GM19239 (cell line): ENCODE results near the gene PRKAR2A.
"Not testable (repeated sequence)": the region's sequence is repeated elsewhere in the genome, so short reads cannot be mapped to it uniquely, and the experiment has no call there.

Experiments
- DNase-seq: peaks from one replicate; pipeline ENCODE4 v3.0.0; 2011; ENCODE audit warnings: low spot score; ENCODE audit not compliant: insufficient read length
- FAIRE-seq: peaks from 2 replicates; lab custom pipeline; 2011; peaks lifted over from hg19 to GRCh38; lab: Jason Lieb, UNC

Gene PRKAR2A

DNA sequence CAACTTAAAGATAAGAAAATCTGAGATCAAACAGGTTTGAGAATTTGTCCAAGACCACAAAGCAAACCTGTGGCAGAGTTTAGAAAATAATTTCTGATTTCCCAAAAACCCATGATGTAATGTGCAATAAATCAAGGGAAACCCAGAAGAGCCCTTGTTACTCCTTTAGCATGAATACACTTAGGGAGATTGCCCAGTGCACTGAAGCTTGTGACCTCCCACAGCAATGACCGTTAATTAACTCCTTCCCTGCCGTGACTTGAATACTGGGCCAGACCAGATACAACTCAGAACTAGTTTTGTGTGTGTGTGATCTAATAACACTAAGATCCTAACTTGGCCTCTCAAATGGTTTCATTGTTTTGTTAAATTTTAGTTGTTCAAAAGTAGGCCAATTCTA, 2.5 kb downstream of the PRKAR2A start:
- no peak for DNase-seq
- FAIRE-seq = no peak

GRCh38 chr3:48837163-48837562, 10.5 kb downstream of the PRKAR2A start:
- peak; percentile 44 for FAIRE-seq
- DNase-seq = no peak

DNA sequence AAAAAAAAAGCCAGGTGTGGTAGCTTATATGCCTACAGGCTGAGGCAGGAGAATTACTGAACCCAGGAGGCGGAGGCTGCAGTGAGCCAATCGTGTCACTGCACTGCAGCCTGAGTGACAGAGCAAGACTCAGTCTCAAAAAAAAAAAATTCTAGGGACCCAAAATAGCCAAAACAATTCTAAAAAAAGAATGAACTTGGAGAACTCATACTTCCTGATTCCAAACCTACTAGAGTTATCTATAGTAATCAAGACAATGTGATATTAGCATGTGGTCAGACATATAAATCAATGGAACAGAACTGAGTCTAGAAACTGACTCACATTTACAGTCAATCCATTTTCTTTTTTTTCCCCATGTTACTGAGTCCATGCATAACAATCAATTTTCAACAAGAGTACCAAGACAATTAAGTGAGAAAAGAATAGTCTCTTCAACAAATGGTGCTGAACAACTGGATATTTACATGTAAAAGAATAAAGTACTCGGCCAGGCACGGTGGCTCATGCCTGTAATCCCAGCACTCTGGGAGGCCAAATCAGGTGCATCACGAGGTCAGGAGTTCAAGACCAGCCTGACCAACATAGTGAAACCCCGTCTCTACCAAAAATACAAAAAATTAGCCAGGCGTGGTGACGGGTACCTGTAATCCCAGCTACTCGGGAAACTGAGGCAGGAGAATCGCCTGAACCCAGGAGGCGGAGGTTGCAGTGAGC, 11.9 kb downstream of the PRKAR2A start:
- DNase-seq (no peak), FAIRE-seq (no peak)

GRCh38 chr3:48832684-48833083, 15.0 kb downstream of the PRKAR2A start:
- DNase-seq = no peak
- no peak for FAIRE-seq

DNA sequence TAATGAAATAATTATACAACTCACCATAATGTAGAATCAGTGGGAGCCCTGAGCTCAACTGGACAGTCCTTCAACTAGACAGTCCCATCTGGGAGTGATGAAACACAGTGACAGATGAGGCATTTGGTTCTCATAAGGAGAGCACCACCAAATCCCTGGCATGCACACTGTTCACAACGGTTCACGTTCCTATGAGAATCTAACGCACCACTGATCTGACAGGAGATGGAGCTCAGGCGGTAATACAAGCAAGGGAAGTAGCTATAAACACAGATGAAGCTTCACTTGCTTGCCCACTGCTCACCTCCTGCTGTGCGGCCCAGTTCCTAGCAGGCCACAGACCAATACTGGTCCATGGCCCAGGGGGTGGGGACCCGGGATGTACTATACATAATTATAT, 17.0 kb downstream of the PRKAR2A start:
- FAIRE-seq (no peak), DNase-seq (no peak)

GRCh38 chr3:48829525-48829924, 18.1 kb downstream of the PRKAR2A start:
- not testable (repeated sequence) for DNase-seq, FAIRE-seq

- not testable (repeated sequence) for FAIRE-seq, DNase-seq
These were observed 19.8 kb downstream of the PRKAR2A start for GRCh38 chr3:48827874-48828273.

GRCh38 chr3:48826451-48826850, 21.2 kb downstream of the PRKAR2A start:
- FAIRE-seq (no peak), DNase-seq (no peak)

DNA sequence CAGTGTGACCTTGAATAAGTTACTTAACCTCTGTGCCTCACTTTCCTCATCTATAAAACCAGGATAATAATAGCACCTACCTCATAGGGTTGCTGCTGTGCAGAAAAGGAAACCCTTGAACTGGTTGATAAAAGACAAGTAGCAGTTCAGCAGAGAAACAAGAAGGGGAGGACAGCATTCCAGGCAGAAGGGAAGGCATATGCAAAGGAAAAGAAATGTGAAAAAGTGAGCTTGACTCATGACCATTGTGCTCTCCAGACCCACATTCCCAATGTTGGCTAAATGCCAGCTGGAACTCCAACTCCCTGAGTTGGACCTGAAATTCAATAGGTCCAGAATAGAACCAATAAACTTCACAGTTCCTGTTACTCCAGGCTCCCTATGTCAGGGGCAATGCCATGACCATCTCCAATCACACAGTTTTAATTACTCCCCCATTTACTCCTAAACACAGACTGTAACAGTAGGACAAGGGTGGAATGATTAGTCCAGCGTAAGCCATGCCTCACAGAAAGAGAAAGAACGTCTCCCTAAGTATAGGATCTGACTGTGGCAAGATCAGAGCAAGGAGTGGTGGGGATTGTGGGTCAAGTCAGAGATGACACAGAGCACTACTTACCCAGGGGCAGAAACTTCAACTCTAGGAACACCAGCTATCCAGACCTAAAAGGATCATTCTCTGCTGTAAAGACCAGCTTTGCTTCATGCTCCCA, 26.9 kb downstream of the PRKAR2A start:
- FAIRE-seq = no peak
- DNase-seq = no peak

GRCh38 chr3:48819234-48820221, 28.1 kb downstream of the PRKAR2A start:
- FAIRE-seq (no peak), DNase-seq (no peak)

GRCh38 chr3:48811524-48811923, 36.1 kb downstream of the PRKAR2A start:
- FAIRE-seq (no peak), DNase-seq (no peak)

DNA sequence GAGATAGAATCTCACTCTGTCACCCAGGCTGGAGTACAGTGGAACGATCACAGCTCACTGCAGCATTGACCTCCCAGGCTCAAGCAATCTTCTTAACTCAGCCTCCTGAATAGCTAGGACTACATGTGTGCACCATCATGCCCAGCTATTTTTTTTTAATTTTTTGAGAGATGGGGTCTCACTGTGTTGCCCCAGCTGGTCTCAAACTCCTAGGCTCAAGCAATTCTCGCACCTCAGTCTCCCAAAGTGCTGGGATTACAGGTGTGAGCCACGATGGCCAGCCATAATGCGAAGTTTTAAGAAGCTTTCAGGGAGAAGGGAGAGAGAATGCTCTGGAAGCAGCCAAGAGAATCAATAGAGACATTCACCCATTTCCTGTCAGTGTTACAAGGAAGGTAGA, 42.7 kb downstream of the PRKAR2A start:
- DNase-seq (no peak), FAIRE-seq (no peak)

GRCh38 chr3:48800831-48801230, 46.8 kb downstream of the PRKAR2A start:
- FAIRE-seq, DNase-seq: not testable (repeated sequence)

GRCh38 chr3:48798998-48799397, 48.7 kb downstream of the PRKAR2A start:
- FAIRE-seq = no peak
- DNase-seq = no peak

GRCh38 chr3:48797626-48798025, 50.0 kb downstream of the PRKAR2A start:
- no peak for FAIRE-seq
- DNase-seq = no peak

- FAIRE-seq (no peak), DNase-seq (no peak)
These were observed 51.5 kb downstream of the PRKAR2A start for GRCh38 chr3:48795997-48796732.

DNA sequence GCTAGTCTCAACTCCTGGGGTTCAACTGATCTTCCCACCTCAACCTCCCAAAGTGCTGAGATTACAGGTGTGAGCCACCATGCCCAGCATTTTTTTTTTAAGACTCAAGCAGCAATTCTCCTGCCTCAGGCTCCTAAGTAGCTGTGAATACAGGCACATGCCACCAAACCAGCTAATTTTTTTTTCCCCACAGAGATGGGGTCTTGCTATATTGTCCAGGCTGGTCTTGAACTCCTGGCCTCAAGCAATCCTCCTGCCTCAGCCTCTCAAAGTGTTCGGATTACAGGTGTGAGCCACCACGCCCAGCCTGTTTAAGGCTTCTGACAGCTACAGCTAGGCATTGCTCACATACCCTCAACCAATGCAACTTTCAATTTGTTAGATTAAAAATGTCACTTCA, 54.2 kb downstream of the PRKAR2A start:
- not testable (repeated sequence) for DNase-seq, FAIRE-seq

GRCh38 chr3:48789665-48790064, 58.0 kb downstream of the PRKAR2A start:
- DNase-seq = no peak
- FAIRE-seq = no peak

DNA sequence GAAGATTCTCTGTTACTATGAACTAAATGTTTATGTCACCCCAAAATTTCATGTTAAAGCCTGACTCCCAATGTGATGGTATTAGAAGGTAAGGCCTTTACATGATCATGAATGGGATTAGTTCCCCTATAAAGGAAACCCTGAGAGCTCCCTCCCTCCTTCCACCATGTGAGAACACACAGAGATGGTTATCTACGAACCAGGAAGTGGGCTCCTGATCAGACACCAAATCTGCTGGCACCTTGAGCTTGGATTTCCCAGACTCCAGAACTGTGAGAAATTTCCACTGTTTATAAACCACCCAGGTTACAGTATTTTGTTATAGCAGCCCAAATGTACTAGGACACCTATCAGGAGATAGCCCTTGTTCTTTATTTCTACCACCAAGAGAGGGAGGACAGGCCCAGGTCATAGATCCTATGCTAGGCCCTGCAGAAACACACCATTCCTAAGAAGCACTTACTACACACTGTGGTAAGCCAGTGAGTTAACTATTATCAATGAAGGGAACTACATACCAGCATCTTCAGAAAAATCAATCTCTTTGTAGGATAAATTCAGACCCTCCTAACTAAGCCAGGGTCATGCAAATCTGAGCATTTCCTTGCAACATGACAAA, 59.0 kb downstream of the PRKAR2A start:
- DNase-seq = no peak
- FAIRE-seq = no peak
